GM18519 (cell line): Measurements from ENCODE around the gene RIN3.
"Not testable (repeated sequence)": the region's sequence is repeated elsewhere in the genome, so short reads cannot be mapped to it uniquely, and the experiment has no call there.

ENCODE experiments used
- ATAC-seq: cut with Tn5 transposase; IDR thresholded peaks from one replicate; pipeline ENCODE4 v1.9.1; 2021; ENCODE audit warnings: mild to moderate bottlenecking, moderate library complexity; ENCODE audit not compliant: unreplicated experiment, low FRiP score

The RIN3 gene

GRCh38 chr14:92703516-92703915, 189.9 kb downstream of the RIN3 start:
- no peak for ATAC-seq

DNA sequence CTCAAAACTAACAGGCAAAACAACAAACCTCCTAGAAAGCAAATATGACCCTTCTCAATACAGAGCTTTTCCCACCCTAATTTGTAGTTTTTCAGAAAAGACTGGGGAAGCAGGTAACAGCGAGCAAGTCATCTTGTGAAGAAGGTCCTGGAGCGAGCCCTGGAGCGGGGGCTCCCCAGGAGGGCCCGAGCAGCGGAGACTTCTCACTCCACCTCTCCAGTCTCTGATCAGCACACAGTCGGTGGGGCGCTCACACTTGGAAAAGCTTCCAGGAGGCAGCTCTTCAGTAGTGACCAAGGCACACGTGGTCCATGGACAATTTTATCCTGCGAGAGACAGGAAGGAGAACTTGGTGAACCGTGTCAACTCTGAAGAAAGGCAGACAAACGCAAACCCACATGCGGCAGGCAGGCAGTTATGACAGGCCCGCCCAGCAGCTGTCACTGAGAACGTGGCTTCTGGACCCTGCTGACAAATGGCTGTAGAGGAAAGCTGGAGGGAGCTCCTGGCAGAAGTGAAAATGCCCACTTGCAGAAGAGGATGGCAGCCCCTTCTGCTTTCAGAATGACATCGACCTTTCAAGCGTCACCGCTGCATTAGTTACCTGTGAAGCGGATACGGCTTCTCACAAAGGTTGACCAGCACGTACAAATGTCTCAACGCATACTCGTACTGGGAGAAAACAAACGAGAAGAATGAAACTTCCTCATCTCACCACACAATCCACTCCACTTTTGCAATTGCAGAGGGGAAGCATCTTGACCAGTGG, 190.6 kb downstream of the RIN3 start:
- ATAC-seq: peak; percentile 80

DNA sequence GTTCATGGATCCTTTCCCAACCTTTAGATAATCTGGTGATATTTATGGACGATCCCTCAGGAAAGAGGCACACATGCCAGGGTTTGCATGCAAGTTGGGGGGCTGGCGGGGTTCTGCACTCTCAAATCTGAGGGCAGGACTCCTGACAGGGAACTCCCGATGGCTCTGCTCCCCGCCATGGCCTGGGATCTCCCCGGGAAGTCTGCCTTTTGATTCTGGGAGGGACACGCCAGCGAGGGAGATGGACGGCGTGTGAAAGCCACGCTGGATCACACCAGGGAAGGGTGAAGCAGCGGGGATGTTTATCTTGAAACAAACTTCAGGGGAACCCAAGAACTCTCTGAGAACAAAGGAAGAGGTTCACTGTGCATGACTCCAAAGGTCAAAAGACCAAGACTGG, 191.2 kb downstream of the RIN3 start:
- no peak for ATAC-seq

GRCh38 chr14:92706386-92706785, 192.8 kb downstream of the RIN3 start:
- no peak for ATAC-seq

- ATAC-seq: no peak
Measured at GRCh38 chr14:92709340-92710000, 195.9 kb downstream of the RIN3 start.

GRCh38 chr14:92710001-92710341, 196.4 kb downstream of the RIN3 start:
- ATAC-seq: no peak

- no peak for ATAC-seq
Measured at GRCh38 chr14:92711976-92712653, 198.5 kb downstream of the RIN3 start.

GRCh38 chr14:92712654-92713051, 199.1 kb downstream of the RIN3 start:
- ATAC-seq: no peak

DNA sequence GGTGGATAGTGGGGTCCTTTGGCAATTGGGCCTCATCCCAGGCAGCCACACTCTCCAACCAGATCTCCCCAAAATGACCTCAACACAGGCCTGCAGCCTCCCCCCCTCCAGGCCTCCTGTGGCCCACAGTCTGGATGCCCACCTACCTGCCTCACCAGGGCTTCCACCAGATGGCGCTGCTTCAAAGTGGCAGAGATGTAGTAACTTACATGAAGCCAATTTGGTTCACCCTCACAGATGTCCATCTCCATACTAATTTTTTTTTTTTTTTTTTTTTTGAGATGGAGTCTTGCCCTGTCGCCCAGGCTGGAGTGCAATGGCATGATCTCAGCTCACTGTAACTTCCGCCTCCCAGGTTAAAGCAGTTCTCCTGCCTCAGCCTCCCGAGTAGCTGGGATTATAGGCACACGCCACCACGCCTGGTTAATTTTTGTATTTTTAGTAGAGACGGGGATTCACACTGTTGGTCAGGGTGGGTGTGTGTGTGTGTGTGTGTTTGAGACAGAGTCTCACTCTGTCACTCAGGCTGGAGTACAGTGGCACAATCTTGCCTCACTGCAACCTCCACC, 201.2 kb downstream of the RIN3 start:
- ATAC-seq: not testable (repeated sequence)

- no peak for ATAC-seq
Measured at GRCh38 chr14:92716131-92716530, 202.6 kb downstream of the RIN3 start.

DNA sequence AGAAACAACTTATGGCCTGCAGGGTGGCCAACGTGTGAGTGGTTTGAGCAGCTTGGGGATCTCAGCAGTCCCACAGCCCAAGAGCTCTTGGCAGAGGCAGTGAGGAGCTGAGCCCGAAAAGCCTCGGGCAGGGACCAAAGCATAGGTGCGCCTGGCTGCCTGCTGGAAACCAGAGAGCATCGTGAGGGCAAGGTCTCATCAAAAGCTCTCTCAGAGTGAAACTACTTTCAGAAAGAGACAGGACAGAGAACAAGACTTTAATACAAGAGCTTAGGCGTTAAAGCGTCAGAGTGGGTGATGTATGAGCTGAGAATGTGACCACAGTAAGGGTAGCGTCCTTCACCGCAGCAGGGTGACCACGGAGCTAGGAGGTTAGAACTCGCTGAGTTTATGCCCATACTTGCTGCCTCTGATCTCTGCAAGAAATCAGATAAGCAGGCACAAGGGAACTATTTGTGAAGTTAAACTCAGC, 204.0 kb downstream of the RIN3 start:
- no peak for ATAC-seq

GRCh38 chr14:92718664-92719063, 205.1 kb downstream of the RIN3 start:
- ATAC-seq: no peak

DNA sequence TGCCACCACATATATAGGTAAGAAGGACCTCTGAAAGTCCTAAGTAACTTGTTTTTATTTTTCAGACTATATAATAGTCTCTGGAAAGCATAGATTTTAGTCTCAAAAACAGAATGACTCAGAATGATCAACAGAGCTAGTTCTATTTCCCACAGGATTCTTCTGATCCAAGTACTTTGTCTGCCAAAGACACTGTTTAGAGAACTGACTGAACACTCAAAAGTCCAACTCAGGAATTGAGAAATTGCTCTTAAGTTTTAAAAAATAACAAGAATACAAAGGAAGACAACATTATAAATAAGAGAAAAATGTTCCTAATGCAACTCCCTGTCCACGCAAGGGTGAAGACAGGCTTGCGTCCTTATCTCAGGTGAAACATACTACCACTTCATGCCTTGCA, 205.8 kb downstream of the RIN3 start:
- no peak for ATAC-seq

DNA sequence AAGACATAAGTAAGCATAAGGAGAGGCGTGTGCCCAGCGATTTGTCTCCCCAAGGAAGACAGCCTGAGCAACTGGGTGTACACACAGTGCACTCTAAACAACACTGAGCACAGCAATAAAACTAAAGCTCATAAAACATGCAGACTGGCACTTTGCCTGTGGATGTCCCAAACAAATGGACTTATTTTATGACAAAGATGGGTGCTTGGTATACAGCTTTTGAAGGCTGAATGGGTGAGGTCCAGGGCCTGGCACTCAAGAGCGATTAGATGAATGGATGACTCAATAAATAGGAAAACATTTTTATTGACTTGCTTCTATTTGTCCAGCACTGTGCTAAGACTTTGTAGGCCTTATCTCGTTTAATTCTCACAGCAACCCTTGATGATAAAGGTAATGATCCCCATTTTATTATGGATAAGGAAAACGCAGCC, 206.3 kb downstream of the RIN3 start:
- ATAC-seq: no peak

DNA sequence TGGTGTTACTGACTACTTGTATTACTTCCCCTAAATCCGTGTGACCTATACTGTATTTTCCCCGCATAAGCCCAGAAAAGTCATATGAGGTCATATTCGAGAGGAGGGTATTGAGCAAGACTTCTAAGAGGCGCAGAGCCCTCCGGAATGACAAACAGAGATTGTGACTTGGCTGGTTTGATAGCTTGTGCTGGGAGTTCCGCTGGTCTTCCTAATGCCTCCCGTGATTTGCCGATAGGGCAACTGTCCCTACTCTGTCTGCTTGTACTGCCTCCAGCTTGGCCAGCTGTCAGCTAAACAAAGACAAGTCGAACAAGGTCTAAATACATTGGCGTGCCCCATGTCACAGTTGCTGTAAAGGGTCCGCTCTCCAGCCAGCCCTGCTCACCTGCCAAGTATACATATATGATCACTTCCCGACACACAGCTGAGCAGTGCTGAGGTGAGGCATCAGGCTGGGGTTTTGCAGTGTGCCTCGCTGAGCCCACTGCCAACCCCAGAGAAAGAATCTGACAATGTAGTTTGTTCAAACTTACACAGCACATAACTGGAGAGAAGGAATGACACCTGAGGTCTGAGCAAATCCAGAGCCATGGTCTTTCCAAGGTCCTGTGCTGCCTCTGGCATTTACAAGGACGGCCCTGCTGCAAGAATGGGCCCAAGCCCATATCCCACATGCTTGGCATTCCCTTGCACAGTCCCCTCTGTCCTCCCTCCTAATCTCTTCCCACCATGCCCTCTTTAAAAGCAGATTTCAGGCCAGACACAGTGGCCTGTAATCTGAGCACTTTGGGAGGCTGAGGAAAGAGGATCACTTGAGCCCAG, 211.1 kb downstream of the RIN3 start:
- no peak for ATAC-seq

GRCh38 chr14:92726135-92726932, 212.8 kb downstream of the RIN3 start:
- ATAC-seq: no peak

GRCh38 chr14:92726933-92727262, 213.3 kb downstream of the RIN3 start:
- ATAC-seq: no peak

DNA sequence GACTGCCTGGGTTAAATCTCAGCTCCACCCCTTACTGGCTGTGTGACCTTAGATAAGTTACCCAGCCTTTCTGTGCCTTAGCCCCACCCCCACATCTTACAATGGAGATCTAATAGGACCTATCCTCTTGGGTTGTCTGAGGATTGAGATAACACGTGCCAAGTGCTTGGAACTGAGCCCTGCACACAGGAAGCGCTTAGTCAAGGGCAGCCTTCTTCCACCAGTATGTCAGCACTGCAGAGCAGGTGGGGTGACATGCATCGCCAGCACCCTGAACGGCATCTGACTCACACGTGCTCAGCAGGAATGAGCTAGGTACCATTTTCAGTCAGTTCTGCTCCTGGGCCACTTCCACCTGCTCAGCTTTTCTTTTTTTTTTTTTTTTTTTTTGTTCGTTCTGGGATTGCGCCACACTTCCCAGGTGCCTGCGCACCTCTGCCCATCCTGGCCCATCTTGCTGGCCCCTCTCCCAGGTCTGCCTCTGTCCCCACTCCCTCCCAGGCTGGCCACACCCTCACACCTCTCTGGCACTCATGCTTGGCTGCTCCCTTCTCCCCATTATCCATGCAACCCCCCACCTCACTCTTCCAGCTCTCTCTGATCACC, 215.3 kb downstream of the RIN3 start:
- no peak for ATAC-seq

DNA sequence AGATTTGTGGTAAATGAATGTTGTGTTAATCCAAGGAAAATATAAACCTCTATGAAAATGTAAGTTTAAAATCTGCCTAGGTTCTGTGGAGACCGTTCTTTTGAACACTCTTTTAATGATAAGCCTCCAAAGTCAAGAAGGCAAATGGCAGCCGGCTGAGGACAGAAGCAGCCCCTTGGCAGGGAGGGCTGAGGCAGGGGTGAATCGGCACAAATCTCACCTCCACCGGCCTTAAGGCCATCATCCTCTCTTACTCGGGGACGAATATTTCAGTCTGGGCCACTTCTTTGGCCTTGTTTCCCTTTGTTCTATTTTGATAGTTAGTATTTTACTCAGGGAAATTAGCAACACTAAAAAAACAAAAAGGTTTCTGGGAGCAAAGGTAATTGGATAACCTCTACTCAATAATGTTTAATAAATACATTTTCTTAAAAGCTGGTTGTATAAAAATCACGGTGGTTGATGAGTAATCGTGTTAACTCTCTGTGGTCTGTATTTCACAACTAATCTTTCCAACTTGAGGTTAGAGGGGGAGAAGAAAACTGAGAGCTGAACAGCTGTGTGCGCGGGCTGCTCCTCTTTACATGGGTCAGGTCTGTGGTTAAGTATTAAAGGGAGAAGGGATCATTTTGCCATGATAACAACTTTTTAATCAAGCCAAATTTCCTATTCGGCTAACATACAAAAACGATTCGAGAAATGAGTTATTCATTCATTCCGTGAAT, 216.2 kb downstream of the RIN3 start:
- ATAC-seq: no peak
